Left lung (tissue), 8 donors: ENCODE data around the gene IER3IP1. TPM values are rescaled to one million over a fixed set of nuclear protein-coding genes. Genes with fewer than 3 reads are reported as not detected.

ENCODE experiments used
- polyA plus RNA-seq, 6 donors: library from polyadenylated mRNA; unstranded; fragments of 120-200 nt; gene quantifications; one replicate each; pipeline ENCODE4 v1.2.1, GENCODE V29; 2013; ENCODE audit not compliant: insufficient read length in 6 of 6
- total RNA-seq, 2 donors: library from RNA; stranded (reverse); fragmentation: NEBNext Ultra II Directional; extraction: Animal tissue kit (Norgen Biotek cat#: 25700); gene quantifications; one replicate each; pipeline ENCODE4 v1.2.1, GENCODE V29; 2021
- donor health status: DM: no; HTN: yes; CAD: no.
- donor health status: DM: no; HTN: no; CAD: no.

Gene IER3IP1
- total and polyA plus RNA-seq, 8 donors: 14.6 to 28.0 (median 23.5) TPM

Other genes with a start within 250 kb of the IER3IP1 start
- gene ELOA2, start 140.7 kb downstream of the IER3IP1 start, total RNA-seq: not detected
- under 1 TPM in 2 of 6 donors, not detected in 4; 0.06 to 0.17 TPM for gene ELOA2, start 140.7 kb downstream of the IER3IP1 start, polyA plus RNA-seq
- gene HDHD2, start 25.9 kb downstream of the IER3IP1 start, total RNA-seq: 10 to 100 TPM; 35.9 to 38.9 TPM
- 10 to 100 TPM; 44.5 to 56.3 (median 51.7) TPM for gene HDHD2, start 25.9 kb downstream of the IER3IP1 start, polyA plus RNA-seq
- not detected for gene SKOR2, start 75.3 kb upstream of the IER3IP1 start, total RNA-seq
- under 1 TPM in 1 of 6 donors, not detected in 5; 0.11 TPM for gene SKOR2, start 75.3 kb upstream of the IER3IP1 start, polyA plus RNA-seq